NK-92 (cell line): Measurements from ENCODE around the gene HSD17B13.
"Not testable (repeated sequence)": the region's sequence is repeated elsewhere in the genome, so short reads cannot be mapped to it uniquely, and the experiment has no call there.

Experiments
- DNase-seq: peaks from one replicate; lab custom pipeline; 2025; ENCODE audit not compliant: unreplicated experiment; lab: John Stamatoyannopoulos, UW

The HSD17B13 gene

GRCh38 chr4:87322754-87323153 lies at the start of gene HSD17B13:
HSD17B13 (minus strand) TSS chr4:87322882; CDS start chr4:87322841, 41 bp downstream.
- no peak for DNase-seq

GRCh38 chr4:87370068-87370467 lies 47.4 kb upstream of the HSD17B13 start:
- DNase-seq, result no peak

DNA sequence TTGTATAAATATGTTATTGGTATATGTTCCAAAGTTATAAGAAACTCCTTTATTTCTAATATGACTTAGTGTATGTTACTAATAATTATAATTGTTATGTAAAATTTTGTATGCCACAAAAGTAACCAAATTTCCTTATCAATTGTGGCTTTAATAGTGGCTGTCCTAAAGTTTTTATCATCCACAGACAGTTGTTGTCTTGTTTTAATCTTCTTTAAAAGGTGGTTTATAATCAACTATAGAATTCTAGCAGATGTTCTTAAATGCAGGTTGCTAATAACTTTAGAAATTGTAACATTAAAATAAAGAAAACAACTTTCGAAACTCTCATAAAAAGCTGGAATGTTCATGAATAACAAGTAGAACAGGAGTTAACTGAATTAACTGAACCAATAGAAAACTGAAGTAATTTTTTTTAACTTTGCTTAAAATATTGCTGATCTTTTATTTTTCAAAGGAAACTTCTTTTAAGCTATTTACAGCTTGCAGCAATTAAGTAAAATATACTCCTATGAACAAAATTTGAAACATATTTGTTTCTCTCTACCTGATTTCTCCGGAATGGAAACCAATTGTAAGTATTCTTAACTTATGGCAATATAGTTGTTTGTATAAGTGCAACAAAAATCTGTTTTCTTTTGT lies 44.0 kb upstream of the HSD17B13 start:
- DNase-seq, result no peak

DNA sequence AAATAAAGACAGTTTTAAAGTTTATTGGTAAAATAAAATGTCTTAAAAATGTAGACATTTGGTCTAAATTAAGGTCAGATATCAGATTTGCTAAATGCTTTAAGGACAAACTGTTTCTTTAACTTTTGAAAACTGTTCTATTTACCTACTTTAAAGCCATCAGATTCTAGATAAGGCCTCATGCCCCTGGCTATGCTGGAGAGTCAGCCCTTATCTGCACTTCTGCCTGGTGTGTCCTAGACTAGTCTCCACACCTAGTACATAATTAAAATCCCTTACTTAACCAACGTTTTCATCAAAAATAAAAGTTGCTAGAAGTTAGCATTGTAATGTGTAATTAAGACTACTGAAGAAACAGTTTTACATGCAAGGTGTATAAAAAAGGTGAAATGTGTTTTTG lies 42.7 kb upstream of the HSD17B13 start:
- no peak for DNase-seq

DNA sequence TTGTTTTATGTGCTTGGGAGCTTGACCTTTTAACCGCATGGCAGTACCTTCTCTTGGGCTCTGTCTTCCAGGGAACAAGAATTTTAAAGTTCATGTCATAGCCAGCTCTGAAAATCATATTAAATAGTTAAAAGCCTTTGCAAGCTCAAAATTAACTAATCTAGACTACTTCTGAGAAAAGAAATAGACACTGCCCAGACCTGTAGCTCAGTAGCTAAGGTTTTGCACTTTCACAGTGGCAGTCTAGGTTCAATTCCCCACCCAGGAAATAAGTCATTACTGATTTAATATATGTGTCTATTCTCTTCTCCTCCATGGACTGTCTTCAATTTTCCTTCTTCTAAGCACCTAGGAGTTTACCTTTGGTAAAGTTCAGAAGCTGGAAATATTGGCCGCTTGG lies 40.9 kb upstream of the HSD17B13 start:
- no peak for DNase-seq

- DNase-seq, result no peak
Observed at GRCh38 chr4:87360338-87360935, 37.8 kb upstream of the HSD17B13 start.

DNA sequence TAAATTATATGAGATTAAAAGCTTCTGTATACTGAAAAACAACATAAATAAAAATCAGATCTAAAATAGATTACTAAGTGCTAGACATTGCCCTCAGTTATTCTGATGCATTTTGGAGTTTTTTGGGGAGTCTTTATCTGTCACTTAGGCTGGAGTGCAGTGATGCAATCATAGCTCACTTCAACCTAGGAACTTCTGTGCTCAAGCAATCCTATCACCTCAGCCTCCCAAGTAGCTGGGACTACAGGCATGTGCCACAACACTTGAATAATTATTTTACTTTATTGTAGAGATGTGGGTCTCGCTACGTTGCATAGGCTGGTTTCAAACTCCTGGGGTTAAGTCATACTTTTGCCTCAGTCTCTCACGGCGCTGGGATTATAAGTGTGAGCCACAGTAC lies 36.6 kb upstream of the HSD17B13 start:
- DNase-seq, result no peak

- no peak for DNase-seq
Observed at GRCh38 chr4:87356832-87357526, 34.3 kb upstream of the HSD17B13 start.

DNA sequence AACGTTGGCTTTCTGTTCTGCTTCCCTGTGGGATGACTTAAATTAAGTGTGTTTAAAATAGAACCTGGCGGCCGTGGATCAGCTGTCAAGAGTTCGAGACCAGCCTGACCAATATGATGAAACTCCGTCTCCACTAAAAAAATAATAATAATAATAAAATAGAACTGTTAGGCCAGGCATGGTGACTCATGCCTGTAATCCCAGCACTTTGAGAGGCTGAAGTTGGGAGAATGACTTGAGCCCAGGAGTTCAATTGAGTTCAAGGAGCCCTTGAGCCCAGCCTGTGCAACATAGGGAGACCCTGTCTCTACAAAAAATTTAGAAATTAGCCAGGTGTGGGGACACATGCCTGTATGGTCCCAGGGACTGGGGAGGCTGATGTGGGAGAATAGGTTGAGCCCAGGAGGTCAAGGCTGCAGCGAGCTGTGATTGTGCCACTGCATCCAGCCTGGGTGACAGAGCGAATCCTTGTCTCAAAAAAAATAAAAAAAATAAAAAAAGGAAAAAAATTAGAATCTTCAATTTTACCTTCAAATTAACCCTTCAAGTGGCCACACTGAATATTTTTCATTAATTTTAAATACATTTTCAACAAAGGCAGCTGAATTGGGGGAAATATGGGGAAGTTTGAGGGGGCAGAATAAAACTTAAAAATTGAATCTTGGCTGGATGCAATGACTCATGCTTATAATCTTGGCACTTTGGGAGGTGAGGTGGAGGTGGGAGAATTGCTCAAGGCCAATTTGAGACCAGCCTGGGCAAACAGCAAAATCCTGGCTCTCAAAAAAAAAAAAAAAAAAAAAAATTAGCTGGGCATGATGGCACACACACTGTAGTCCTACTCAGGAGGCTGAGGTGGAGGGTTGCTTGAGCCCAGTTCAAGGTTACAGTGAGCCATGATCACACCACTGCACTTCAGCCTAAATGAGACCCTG lies 31.8 kb upstream of the HSD17B13 start:
- DNase-seq, result no peak

DNA sequence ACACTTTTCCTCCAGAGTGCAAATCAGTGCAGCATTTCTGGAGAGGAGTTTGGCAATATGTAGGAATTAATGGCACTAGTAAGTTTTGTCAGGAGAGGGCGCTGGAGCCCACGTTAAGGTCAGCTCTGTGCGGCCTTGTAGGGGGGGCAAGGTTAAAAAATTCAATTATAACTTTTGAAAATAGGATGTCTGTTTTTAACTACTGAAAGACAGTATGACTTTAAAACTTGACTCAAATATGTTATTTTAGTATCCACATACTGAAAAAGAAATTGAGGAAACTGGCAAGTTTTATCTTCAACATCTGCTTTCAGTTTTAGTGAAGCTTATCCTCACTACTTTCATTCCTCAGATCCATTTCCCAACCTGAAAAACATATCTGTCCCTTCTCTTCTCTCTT lies 30.9 kb upstream of the HSD17B13 start:
- DNase-seq, result no peak

DNA sequence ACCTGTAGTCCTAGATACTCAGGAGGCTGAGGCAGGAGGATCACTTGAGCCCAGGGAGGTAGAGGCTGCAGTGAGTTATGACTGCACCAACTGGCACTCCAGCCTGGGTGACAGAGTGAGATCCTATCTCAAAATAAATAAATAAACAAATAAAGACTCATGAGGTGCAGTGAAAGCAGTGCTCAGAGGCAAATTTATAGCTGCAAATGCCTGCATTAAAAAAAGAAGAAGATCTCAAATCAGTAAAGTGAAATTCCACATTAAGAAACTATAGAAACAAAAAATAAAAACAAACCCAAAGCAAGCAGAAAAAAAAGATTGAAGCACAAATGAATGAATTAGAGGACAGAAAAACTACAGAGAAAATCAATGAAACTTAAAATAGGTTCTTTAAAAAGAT lies 22.5 kb upstream of the HSD17B13 start:
- no peak for DNase-seq

GRCh38 chr4:87342872-87343271 lies 20.2 kb upstream of the HSD17B13 start:
- DNase-seq, result no peak

DNA sequence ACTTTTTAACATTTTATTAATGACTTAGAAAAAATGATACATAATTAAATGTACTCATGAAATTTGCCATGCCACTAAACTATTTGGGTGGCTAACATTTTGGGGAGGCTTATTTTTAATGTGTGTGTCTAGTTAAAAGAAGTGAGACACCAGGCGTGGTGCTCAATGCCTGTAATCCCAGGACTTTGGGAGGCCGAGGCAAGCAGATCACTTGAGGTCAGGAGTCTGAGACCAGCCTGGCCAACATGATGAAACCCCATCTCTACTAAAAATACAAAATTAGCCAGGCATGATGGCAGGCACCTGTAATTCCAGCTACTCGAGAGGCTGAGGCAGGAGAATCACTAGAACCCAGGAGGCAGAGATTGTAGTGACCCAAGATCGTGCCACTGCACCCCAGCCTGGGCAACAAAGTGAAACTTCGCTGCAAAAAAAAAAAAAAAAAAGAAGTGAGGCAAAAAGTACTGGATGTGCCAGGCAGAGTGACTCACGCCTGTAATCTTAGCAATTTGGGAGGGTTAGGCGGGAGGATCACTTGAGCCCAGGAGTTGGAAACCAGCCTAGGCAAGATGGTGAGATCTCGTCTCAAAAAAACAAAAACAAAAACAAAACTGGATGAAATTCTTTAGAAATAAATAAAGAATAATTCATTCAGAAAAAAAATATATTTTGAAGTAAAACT lies 19.4 kb upstream of the HSD17B13 start:
- DNase-seq, result not testable (repeated sequence)

- no peak for DNase-seq
Observed at GRCh38 chr4:87339440-87339839, 16.8 kb upstream of the HSD17B13 start.

- no peak for DNase-seq
Observed at GRCh38 chr4:87337361-87337760, 14.7 kb upstream of the HSD17B13 start.

- DNase-seq, result no peak
Observed at GRCh38 chr4:87333267-87333666, 10.6 kb upstream of the HSD17B13 start.

- no peak for DNase-seq
Observed at GRCh38 chr4:87330761-87331160, 8.1 kb upstream of the HSD17B13 start.

DNA sequence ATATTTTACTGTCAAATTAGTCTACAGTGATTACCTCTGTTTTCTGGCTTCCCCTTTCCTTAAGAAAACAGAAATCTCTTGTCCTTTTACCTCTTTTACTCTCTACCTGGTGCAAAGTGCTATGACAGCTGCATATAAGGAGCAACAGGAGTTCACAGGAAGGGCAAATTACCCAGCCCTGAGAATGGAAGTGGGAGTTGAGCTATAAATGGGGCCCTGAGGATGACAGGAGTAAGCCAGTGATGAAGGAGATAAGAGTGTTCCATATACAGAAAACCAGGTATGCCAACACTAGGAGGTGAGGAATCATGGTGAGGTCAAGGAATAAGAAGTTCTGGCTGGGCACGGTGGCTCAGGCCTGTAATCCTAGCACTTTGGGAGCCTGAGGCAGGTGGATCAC lies 4.5 kb upstream of the HSD17B13 start:
- no peak for DNase-seq

GRCh38 chr4:87326460-87326859 lies 3.8 kb upstream of the HSD17B13 start:
- DNase-seq, result no peak

- DNase-seq, result no peak
Observed at GRCh38 chr4:87321888-87322287, 794 bp downstream of the HSD17B13 start.

GRCh38 chr4:87317527-87317926 lies 5.2 kb downstream of the HSD17B13 start:
- DNase-seq, result no peak
